ENCODE results near the gene GNB5. TPM values are rescaled to one million over a fixed set of nuclear protein-coding genes. Genes with fewer than 3 reads are reported as not detected.

The GNB5 gene
- total RNA-seq, 1 experiment from 2014 or later = 26.0 TPM

DNA sequence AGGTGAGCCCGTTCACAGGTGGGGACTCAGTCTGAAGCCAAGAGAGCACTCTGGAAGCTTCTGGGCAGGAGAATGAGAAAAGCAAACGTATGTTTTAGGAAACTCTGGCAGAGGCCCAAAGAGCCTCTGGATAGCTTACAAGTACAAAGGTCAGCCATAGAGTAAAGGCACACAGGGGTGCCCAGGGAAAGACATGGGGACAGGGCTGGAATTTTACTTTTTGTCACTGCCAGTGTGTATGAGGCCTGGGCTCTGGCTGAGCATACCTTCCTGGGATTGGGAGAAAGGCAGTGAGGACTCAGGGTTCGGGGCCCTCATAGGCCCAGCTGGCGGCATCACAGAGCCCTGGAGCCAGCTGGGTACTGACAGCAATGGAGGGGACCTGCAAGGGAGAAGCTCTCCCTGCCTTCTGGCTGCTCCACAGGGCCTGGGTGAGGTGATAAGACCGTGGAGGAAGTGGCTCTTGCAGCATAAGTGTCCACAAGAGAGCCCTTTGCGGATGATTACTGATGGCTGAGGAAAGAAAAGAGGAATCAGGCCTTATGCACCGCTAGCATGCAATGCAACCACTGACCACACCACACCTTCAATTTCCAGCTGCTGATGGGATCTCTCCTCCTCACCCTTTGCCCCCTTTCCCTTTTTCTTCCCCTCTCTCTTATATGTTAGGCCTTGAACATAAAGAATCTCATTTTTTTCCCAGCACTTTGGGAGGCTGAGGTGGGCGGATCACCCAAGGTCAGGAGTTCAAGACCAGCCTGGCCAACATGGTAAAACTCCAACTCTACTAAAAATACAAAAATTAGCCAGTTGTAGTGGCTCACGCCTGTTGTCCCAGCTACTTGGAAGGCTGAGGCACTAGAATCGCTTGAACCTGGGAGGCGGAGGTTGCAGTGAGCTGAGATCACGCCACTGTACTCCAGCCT lies 53.5 kb downstream of the GNB5 start:
- H2AFZ ChIP-seq = no peak overlapping the region
- no peaks in the 10 kb centered on the region for H3K9me2 ChIP-seq (ENCODE audit: insufficient read depth)
- no peak overlapping the region for H3K27ac ChIP-seq
- no peak for DNase-seq
- intact Hi-C loops (cut with micrococcal nuclease; ENCODE audit: unreplicated experiment) = no loop called here
- H3K4me1 ChIP-seq (replicated peaks; ENCODE audit: insufficient read depth) = peaks cover 5% of the 10 kb centered on the region; the same call in 1 of the 2 replicates
- no peaks in the 10 kb centered on the region for H3K9me3 ChIP-seq (ENCODE audit: insufficient read depth, low read depth)
- TF ChIP-seq, protein P1, sequence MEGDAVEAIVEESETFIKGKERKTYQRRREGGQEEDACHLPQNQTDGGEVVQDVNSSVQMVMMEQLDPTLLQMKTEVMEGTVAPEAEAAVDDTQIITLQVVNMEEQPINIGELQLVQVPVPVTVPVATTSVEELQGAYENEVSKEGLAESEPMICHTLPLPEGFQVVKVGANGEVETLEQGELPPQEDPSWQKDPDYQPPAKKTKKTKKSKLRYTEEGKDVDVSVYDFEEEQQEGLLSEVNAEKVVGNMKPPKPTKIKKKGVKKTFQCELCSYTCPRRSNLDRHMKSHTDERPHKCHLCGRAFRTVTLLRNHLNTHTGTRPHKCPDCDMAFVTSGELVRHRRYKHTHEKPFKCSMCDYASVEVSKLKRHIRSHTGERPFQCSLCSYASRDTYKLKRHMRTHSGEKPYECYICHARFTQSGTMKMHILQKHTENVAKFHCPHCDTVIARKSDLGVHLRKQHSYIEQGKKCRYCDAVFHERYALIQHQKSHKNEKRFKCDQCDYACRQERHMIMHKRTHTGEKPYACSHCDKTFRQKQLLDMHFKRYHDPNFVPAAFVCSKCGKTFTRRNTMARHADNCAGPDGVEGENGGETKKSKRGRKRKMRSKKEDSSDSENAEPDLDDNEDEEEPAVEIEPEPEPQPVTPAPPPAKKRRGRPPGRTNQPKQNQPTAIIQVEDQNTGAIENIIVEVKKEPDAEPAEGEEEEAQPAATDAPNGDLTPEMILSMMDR (conservative IDR thresholded peaks at IDR 0.05) = no peak
- TF ChIP-seq EZH2 (IDR thresholded peaks at IDR 0.05; ENCODE audit: low read depth) = no peak
- H3K4me3 ChIP-seq = no peak overlapping the region
- H3F3A ChIP-seq (ENCODE audit: insufficient read depth, low read depth) = no peaks in the 10 kb centered on the region
- POLR2A ChIA-PET (ENCODE audit: unreplicated experiment) = no interaction called here
- no peaks in the 10 kb centered on the region for H4K20me1 ChIP-seq (ENCODE audit: insufficient read depth)
- H3K27me3 ChIP-seq (ENCODE audit: insufficient read depth, low read depth) = no peaks in the 10 kb centered on the region
- no peaks in the 10 kb centered on the region for H3K79me2 ChIP-seq (ENCODE audit: low read depth)
- no TSS peak for BruUV-seq (replicated peaks)
- H3K4me2 ChIP-seq = no peak overlapping the region
- no peaks in the 10 kb centered on the region for H3K36me3 ChIP-seq (ENCODE audit: low read depth)
- CTCF ChIA-PET = no interaction called here

- Histone ChIP-seq H2AFZ (no peak overlapping the region), H3K9me3 (ENCODE audit: insufficient read depth, low read depth) (no peaks in the 10 kb centered on the region), H3K27ac (no peak overlapping the region), H3F3A (ENCODE audit: insufficient read depth, low read depth) (no peaks in the 10 kb centered on the region), H3K27me3 (ENCODE audit: insufficient read depth, low read depth) (no peaks in the 10 kb centered on the region), H3K9me2 (ENCODE audit: insufficient read depth) (no peaks in the 10 kb centered on the region), H4K20me1 (ENCODE audit: insufficient read depth) (no peaks in the 10 kb centered on the region), H3K4me3 (no peak overlapping the region), H3K36me3 (ENCODE audit: low read depth) (no peaks in the 10 kb centered on the region), H3K4me1 (replicated peaks; ENCODE audit: insufficient read depth) (peaks cover 5% of the 10 kb centered on the region; the same call in 1 of the 2 replicates), H3K79me2 (ENCODE audit: low read depth) (no peaks in the 10 kb centered on the region), H3K4me2 (no peak overlapping the region)
- ChIA-PET POLR2A (ENCODE audit: unreplicated experiment) (no interaction called here), CTCF (no interaction called here)
- TF ChIP-seq, protein P1 (conservative IDR thresholded peaks at IDR 0.05) = no peak
- no peak for TF ChIP-seq EZH2 (IDR thresholded peaks at IDR 0.05; ENCODE audit: low read depth)
- no peak for DNase-seq
- BruUV-seq (replicated peaks) = no TSS peak
- intact Hi-C loops (cut with micrococcal nuclease; ENCODE audit: unreplicated experiment) = no loop called here
Measured at GRCh38 chr15:52136442-52136980, 54.7 kb downstream of the GNB5 start.

DNA sequence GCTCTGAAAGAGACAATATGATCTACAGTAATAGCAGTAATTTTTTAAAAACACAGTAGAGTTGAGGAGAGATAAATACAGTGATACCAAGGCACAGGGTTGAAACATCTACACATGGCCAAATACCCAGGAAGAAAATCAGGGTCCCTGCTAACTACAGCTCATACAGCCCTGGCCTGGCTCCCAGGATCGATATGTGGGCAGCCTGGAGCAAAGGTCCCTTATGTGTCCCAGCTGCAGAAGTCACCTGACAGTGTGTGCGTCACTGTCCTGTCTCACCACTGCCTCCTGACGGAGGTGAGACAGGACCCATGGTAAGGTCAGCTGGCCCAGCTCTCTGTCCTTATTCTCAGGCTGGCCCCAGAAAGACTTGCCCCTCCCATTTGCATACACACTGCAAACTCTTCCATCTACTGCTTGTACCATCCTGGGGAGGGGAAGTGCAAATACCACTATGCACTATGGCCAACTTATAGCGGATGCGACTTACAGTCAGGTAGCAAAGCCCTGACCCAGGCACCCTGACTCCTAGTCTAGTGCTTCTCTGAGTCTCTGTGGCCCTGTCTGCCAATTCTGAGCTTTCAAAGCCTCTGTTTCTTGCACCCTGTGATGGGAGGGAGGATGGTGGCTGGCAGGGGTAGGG lies 56.6 kb downstream of the GNB5 start:
- no peaks in the 10 kb centered on the region for H4K20me1 ChIP-seq (ENCODE audit: insufficient read depth)
- H3K27ac ChIP-seq = no peak overlapping the region
- H3K4me2 ChIP-seq = no peak overlapping the region
- no peak overlapping the region for H2AFZ ChIP-seq
- H3K4me3 ChIP-seq = no peak overlapping the region
- no TSS peak for BruUV-seq (replicated peaks)
- TF ChIP-seq, protein P1 (conservative IDR thresholded peaks at IDR 0.05) = no peak
- TF ChIP-seq EZH2 (IDR thresholded peaks at IDR 0.05; ENCODE audit: low read depth) = no peak
- H3F3A ChIP-seq (ENCODE audit: insufficient read depth, low read depth) = no peaks in the 10 kb centered on the region
- intact Hi-C loops (cut with micrococcal nuclease; ENCODE audit: unreplicated experiment) = no loop called here
- H3K9me2 ChIP-seq (ENCODE audit: insufficient read depth) = no peaks in the 10 kb centered on the region
- no peaks in the 10 kb centered on the region for H3K27me3 ChIP-seq (ENCODE audit: insufficient read depth, low read depth)
- POLR2A ChIA-PET (ENCODE audit: unreplicated experiment) = no interaction called here
- peaks cover 3% of the 10 kb centered on the region; the same call in 1 of the 2 replicates for H3K4me1 ChIP-seq (replicated peaks; ENCODE audit: insufficient read depth)
- CTCF ChIA-PET = interaction anchor here (0.6 kb wide), 1 partner anchor 160 kb away, joined by 5 read pairs; no protein-coding TSS in a partner anchor
- no peaks in the 10 kb centered on the region for H3K36me3 ChIP-seq (ENCODE audit: low read depth)
- no peaks in the 10 kb centered on the region for H3K79me2 ChIP-seq (ENCODE audit: low read depth)
- H3K9me3 ChIP-seq (ENCODE audit: insufficient read depth, low read depth) = no peaks in the 10 kb centered on the region
- DNase-seq = no peak
